BLaER1 (cell line): ENCODE results near the gene NAA10.

Source experiments
- H3K27ac ChIP-seq: shearing (Covaris generic); formaldehyde crosslinking; 2 replicates; pipeline ENCODE4 v1.8.1; 2022
- H3K27me3 ChIP-seq: shearing (Covaris generic); formaldehyde crosslinking; 2 replicates; pipeline ENCODE4 v1.8.1; 2022
- H3K36me3 ChIP-seq: shearing (Covaris generic); formaldehyde crosslinking; 2 replicates; pipeline ENCODE4 v1.8.1; 2022
- H3K4me1 ChIP-seq: shearing (Covaris generic); formaldehyde crosslinking; 2 replicates; pipeline ENCODE4 v1.8.1; 2022
- H3K4me2 ChIP-seq: shearing (Covaris generic); formaldehyde crosslinking; 2 replicates; pipeline ENCODE4 v1.8.1; 2022
- H3K4me3 ChIP-seq: shearing (Covaris generic); formaldehyde crosslinking; 2 replicates; pipeline ENCODE4 v1.8.1; 2022
- H3K9ac ChIP-seq: shearing (Covaris generic); formaldehyde crosslinking; 2 replicates; pipeline ENCODE4 v1.8.1; 2022
- H3K9me3 ChIP-seq: shearing (Covaris generic); formaldehyde crosslinking; 2 replicates; pipeline ENCODE4 v1.8.1; 2022
- H4K20me1 ChIP-seq: shearing (Covaris generic); formaldehyde crosslinking; 2 replicates; pipeline ENCODE4 v1.8.1; 2022
- Cebpa-rat ChIP-seq: shearing (Covaris generic); IDR thresholded peaks from 2 replicates; pipeline ENCODE4 v1.8.1; 2022

NAA10 gene

DNA sequence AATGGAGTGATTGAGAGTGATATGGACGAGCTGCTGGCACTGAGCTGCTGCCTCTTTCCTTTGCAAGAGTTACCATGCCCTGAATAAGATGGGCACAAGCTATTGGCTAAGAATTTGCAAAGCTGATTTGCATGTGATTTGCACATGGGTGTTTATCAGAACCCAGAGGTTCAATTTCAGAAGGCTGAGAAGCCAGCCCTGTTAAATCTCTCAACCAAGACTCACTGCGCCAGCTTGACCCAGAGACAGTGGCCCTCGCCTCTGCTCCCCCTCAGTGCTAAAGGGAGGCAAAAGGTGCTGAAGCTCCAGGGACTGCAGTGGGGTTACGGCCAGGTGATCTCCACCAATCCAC is 9.5 kb downstream of the NAA10 start:
- H3K27ac ChIP-seq = peak overlapping the region; percentile 99
- H3K4me3 ChIP-seq = peak overlapping the region; percentile 70

DNA sequence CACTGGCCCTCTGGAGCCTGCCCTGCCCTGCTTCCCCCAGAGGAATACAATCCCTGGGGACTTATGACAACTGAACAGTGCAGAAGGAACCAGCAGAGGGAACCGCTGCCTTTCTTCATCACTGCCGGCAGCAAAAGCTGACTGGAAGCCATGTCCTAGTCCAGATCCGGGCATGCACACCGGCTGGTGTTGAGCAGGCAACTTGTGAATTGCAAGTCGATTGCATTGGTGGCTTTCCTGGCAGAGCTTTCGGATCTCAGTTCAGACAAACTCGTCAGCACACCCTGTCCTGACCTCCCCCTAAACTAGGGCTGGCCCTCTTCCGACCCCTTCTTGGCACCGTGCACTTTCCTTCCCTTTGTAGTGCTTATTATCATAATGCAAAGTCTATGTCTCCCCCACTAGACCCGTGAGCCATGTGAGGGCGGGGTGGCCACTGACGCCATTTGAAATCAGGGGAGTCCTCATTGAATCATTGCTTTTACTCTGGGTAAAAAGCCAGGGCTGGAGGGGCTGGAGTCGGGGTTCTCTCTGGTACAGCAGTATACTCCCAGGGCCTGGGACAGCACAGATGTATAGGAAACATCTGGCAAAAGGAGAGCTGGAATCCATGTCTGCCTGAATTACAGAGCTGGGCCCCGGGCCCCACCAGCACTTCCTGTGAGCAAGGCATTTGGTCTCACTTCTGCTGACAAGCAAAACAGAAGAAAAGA is 10.5 kb downstream of the NAA10 start:
- TF ChIP-seq Cebpa-rat = no peak
- H3K4me3 ChIP-seq = peak overlapping the region; percentile 70
- peaks cover 88% of the 10 kb centered on the region for H3K4me1 ChIP-seq
- peak overlapping the region; percentile 97 for H3K9ac ChIP-seq
- H3K9me3 ChIP-seq = no peaks in the 10 kb centered on the region
- H4K20me1 ChIP-seq = peaks cover 98% of the 10 kb centered on the region
- peaks cover 24% of the 10 kb centered on the region for H3K36me3 ChIP-seq
- H3K27me3 ChIP-seq = peaks cover 66% of the 10 kb centered on the region
- H3K27ac ChIP-seq = peak overlapping the region; percentile 99
- H3K4me2 ChIP-seq = peak overlapping the region; percentile 99

More for the DNA sequence above, 9.5 kb downstream of the NAA10 start:
- Histone ChIP-seq H3K4me1 (peaks cover 92% of the 10 kb centered on the region), H4K20me1 (peaks cover 98% of the 10 kb centered on the region), H3K36me3 (peaks cover 26% of the 10 kb centered on the region; the same call in 1 of the 2 replicates), H3K9me3 (no peaks in the 10 kb centered on the region), H3K4me2 (peak overlapping the region; percentile 99), H3K27me3 (peaks cover 61% of the 10 kb centered on the region), H3K9ac (peak overlapping the region; percentile 97)
- no peak for TF ChIP-seq Cebpa-rat

DNA sequence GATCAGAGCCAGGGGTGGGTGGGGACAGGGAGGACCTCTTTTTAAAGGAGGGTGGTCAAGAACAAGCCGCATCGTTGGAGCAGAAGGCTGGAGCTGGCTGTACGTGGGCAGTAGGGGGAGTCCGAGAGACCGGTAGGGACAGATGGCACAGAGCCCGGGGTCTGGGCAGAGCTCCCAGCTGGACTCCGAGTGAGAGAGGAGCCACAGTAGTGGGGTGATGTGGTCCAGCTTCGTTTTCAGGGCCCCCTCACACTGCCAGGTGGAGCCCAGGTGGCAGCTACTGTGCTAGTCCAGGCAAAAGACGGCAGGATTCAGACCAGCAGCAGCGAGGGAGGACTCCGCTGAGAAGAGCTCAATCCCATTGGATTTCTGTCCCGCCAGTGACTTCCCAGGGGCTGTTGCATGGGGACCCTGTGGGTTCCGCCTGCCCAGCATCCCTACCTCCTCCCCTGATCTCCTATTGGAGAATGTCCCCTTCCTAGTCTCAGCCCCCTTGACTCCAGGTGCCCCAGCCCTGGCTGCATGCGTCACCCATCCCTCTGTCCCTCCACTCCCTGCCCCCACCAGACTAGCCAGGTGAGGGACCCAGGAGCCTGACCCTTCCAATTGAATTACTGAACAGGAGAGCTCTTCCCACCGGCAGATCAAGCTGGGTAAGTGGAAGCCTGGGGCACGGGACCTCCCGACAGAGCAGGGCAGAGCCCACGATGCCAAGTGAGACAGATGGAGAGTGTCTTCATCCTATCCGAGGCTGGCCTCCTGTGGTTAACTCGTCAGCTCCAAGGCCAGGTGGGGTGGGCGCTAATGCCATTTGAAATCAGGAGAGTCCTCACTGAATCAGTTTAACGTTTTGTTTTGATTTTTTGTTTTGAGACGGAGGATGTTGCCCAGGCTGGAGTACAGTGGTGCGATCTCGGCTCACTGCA is 11.6 kb downstream of the NAA10 start:
- Histone ChIP-seq H4K20me1 (peaks cover 100% of the 10 kb centered on the region), H3K27ac (peak overlapping the region; percentile 5; the same call in 1 of the 2 replicates), H3K36me3 (peaks cover 34% of the 10 kb centered on the region), H3K4me3 (no peak overlapping the region), H3K4me2 (peak overlapping the region; percentile 99), H3K9me3 (no peaks in the 10 kb centered on the region), H3K27me3 (peaks cover 77% of the 10 kb centered on the region), H3K4me1 (peaks cover 79% of the 10 kb centered on the region), H3K9ac (no peak overlapping the region)
- no peak for TF ChIP-seq Cebpa-rat

DNA sequence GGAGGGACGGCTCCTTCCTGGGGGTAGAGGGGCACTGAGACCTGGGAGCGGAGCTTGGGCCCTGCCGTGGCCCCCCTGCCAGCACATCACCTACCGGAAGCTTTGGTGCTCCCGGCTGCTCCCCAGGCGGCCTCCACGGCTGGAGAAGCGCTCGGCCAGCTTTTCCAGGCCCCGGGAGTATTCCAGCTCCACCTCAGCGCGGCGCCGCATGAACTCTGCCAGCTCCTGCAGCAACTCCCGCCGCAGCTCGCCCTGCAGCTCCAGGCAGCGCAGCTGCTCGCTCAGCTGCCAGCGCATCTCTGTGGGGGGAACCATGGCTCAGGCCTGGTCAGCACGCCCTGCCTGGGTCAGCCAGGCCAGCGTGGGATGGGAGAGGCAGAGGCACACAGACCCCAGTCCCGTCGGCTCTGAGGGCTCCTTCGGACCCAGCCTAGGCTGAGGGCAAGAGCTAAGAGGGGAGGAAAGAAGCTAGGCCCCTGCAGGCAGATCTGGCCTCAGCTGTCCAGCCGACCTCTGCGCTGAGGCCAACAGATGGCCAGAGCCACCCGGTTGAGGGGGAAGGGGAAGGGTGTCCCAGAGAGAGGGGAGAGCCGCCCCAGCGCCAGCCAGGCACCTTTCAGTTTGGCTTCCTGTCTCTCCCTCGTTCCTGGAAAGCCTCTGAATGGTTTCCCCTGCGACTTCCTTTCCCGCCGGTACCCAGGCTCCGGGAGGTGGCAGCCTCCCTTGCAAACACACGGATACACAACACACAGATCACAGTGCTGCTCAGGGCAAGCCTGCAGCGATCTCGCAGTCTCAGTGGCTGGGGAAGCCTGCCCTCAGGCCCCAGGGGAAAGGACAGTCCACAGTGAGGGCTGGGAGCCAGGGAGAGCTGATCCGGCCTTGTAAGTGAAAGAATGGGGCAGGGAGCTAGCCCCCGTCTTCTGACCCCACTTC is 13.1 kb downstream of the NAA10 start:
- no peak overlapping the region for H3K9ac ChIP-seq
- peak overlapping the region; percentile 99 for H3K4me2 ChIP-seq
- no peaks in the 10 kb centered on the region for H3K9me3 ChIP-seq

DNA sequence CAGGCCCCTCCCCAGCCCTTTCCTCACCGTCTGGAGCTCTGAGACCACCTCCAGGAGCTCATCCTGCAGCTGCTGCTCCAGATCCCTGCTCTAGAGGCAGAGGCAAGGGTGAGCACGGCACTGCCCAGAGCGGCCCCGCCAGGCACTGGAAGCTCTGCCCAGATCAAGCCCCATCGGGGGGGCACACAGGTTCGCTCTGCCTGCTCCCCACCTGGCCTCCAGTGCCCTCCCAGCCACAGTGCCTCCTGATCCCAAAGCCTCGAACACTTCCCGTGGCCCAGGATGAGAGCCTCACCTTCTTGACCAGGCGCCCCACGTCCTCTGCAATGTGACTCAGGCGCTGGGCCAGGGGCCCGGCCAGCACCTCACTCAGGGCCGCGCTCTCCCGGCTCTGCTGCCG is 13.8 kb downstream of the NAA10 start:
- TF ChIP-seq Cebpa-rat = no peak
- Histone ChIP-seq H4K20me1 (peaks cover 100% of the 10 kb centered on the region), H3K27ac (0 out of 2 replicates have a peak overlapping the region, but pooled peaks have one; percentile 38), H3K9ac (no peak overlapping the region), H3K4me1 (peaks cover 60% of the 10 kb centered on the region), H3K9me3 (no peaks in the 10 kb centered on the region), H3K4me3 (no peak overlapping the region), H3K4me2 (no peak overlapping the region), H3K27me3 (peaks cover 98% of the 10 kb centered on the region), H3K36me3 (peaks cover 52% of the 10 kb centered on the region)

More for the DNA sequence above, 13.1 kb downstream of the NAA10 start:
- H3K27ac ChIP-seq = peak overlapping the region; percentile 38; the same call in 1 of the 2 replicates
- H3K4me1 ChIP-seq = peaks cover 67% of the 10 kb centered on the region
- peaks cover 91% of the 10 kb centered on the region for H3K27me3 ChIP-seq
- H3K36me3 ChIP-seq = peaks cover 45% of the 10 kb centered on the region
- no peak overlapping the region for H3K4me3 ChIP-seq
- peaks cover 100% of the 10 kb centered on the region for H4K20me1 ChIP-seq
- no peak for TF ChIP-seq Cebpa-rat

DNA sequence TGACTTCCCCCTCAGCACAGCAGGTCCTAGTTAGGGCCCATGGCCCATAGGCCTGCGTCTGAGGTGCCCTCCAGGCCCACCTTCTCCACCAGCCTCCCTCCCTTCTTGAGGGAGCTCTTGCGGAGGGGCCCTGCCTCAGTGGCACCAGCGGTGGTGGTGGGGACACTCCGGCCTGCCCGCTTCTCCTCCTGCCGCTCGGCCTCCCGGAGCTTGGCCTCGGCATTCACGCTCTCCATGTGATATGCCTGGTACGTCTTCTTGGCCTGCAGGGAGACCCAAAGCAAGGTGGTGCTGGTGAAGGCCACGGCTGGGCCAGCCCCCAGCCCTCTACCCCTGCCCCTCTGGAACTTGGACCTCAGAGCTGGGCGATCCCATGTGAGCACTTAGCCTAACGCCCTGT is 14.3 kb downstream of the NAA10 start:
- H3K4me1 ChIP-seq = peaks cover 55% of the 10 kb centered on the region
- H3K27me3 ChIP-seq = peaks cover 99% of the 10 kb centered on the region
- TF ChIP-seq Cebpa-rat = no peak
- H3K4me3 ChIP-seq = no peak overlapping the region
- no peaks in the 10 kb centered on the region for H3K9me3 ChIP-seq
- H3K27ac ChIP-seq = no peak overlapping the region
- no peak overlapping the region for H3K4me2 ChIP-seq
- no peak overlapping the region for H3K9ac ChIP-seq
- peaks cover 55% of the 10 kb centered on the region for H3K36me3 ChIP-seq
- H4K20me1 ChIP-seq = peaks cover 100% of the 10 kb centered on the region

DNA sequence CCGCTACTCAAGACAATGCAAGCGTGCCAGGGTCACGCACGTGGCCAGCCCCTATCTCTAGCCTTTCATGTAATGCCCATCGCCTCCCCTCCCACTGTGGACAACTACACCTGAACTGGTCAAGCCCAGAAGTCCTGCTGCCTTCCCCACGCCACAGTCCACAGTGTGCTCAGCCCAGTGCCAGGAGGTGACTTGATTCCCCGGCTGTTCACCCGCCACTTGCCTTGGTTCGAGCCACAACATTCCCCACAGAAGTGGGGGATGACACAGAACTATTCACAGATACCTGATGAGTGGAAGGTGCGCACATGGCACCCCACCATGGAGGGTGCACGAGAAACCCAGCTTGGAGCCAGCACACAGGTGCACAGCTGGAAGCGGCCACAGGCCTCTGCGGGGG is 15.6 kb downstream of the NAA10 start:
- no peak overlapping the region for H3K4me2 ChIP-seq
- H3K9ac ChIP-seq = no peak overlapping the region
- H3K27me3 ChIP-seq = peaks cover 97% of the 10 kb centered on the region
- H3K4me1 ChIP-seq = peaks cover 42% of the 10 kb centered on the region
- no peaks in the 10 kb centered on the region for H3K9me3 ChIP-seq
- peaks cover 94% of the 10 kb centered on the region for H4K20me1 ChIP-seq
- H3K4me3 ChIP-seq = no peak overlapping the region
- peaks cover 55% of the 10 kb centered on the region for H3K36me3 ChIP-seq
- no peak overlapping the region for H3K27ac ChIP-seq
- no peak for TF ChIP-seq Cebpa-rat

DNA sequence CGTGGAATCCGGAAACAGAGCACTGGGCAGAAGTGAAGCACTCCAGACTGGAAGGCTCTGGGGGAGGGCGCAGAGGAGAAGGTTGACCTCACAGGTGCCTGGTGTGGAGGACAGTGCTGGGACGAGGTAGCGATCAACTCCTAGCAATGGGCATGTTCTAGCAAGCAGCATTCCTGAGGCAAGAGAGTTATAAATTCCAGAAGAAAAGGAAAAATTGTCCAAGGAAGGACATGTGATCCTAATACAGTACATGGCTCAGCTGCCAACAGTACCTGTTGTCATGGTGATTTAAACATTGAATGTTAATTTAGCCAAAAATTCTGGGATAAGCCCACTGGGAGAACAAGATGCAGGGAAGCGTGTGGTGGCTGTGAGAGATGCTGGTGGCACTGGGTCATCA is 17.0 kb downstream of the NAA10 start:
- Histone ChIP-seq H3K4me1 (peaks cover 28% of the 10 kb centered on the region), H3K36me3 (peaks cover 67% of the 10 kb centered on the region), H3K4me2 (no peak overlapping the region), H3K27me3 (peaks cover 96% of the 10 kb centered on the region), H3K27ac (no peak overlapping the region), H3K9me3 (no peaks in the 10 kb centered on the region), H4K20me1 (peaks cover 92% of the 10 kb centered on the region), H3K9ac (no peak overlapping the region), H3K4me3 (no peak overlapping the region)
- no peak for TF ChIP-seq Cebpa-rat

DNA sequence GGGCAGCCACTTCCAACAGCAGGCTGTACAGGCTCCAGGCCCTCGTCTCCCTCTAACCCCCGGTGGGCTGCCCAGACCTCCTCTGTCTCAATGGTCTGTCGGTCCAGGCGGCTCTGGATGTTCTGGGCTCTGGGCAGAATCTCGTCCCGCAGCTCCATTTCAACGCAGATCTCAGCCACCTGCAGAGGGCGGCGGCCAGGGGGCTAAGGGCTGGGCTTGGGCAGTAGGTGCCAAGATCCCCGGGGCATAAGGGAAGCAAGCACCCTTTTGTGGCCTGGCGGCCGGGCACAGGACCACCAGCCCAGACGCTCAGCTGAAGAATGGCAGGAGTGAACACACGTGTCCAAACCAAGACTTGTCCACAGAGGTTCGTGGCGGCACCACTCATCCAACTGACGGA is 21.1 kb downstream of the NAA10 start:
- H3K9me3 ChIP-seq = no peaks in the 10 kb centered on the region; the same call in 1 of the 2 replicates
- H3K4me3 ChIP-seq = no peak overlapping the region
- peaks cover 67% of the 10 kb centered on the region for H4K20me1 ChIP-seq
- H3K4me1 ChIP-seq = peaks cover 9% of the 10 kb centered on the region
- peaks cover 81% of the 10 kb centered on the region for H3K27me3 ChIP-seq
- H3K4me2 ChIP-seq = no peak overlapping the region
- no peak for TF ChIP-seq Cebpa-rat
- no peak overlapping the region for H3K9ac ChIP-seq
- no peak overlapping the region for H3K27ac ChIP-seq
- peaks cover 63% of the 10 kb centered on the region for H3K36me3 ChIP-seq
